Thoracic aorta (tissue), 2 donors: ENCODE measurements around the gene CAMK1. TPM values are rescaled to one million over a fixed set of nuclear protein-coding genes. Genes with fewer than 3 reads are reported as not detected.

Experiments used
- ATAC-seq: fragments of 150-250 bp; one replicate; pipeline ENCODE4 v1.8.0; 2017; ENCODE audit warnings: low read depth; ENCODE audit not compliant: insufficient number of reproducible peaks, low FRiP score
- DNase-seq: peaks from one replicate; pipeline ENCODE4 v3.0.0-alpha.2; 2020; ENCODE audit warnings: low spot score
- H3K27ac ChIP-seq, 2 donors: fragments of 200-600 bp; sonication (generic); 1 replicate in 1 of 2; 2 replicates in 1 of 2; pipeline ENCODE4 v1.5.1; 2016; ENCODE audit warnings: mild to moderate bottlenecking in 2 of 2, moderate library complexity in 2 of 2
- H3K27me3 ChIP-seq: fragments of 200-600 bp; sonication (generic); replicated peaks from 2 replicates; pipeline ENCODE4 v1.6.0; 2016; ENCODE audit warnings: mild to moderate bottlenecking; ENCODE audit not compliant: insufficient read depth
- H3K36me3 ChIP-seq: fragments of 200-600 bp; sonication (generic); one replicate; pipeline ENCODE4 v1.5.1; 2016
- H3K4me1 ChIP-seq, 2 donors: fragments of 200-600 bp; sonication (generic); 1 replicate in 1 of 2; 2 replicates in 1 of 2; pipeline versions ENCODE4 v1.5.1 to v1.6.0; 2016; ENCODE audit warnings: low read depth in 2 of 2, mild to moderate bottlenecking in 1 of 2; ENCODE audit not compliant: control insufficient read depth in 1 of 2
- H3K4me3 ChIP-seq: fragments of 200-600 bp; sonication (generic); 2 replicates; pipeline ENCODE4 v1.5.1; 2016; ENCODE audit warnings: mild to moderate bottlenecking
- H3K9me3 ChIP-seq: fragments of 200-600 bp; sonication (generic); 2 replicates; pipeline ENCODE4 v1.5.1; 2016
- total RNA-seq, 2 donors: library from RNA; depleted of rRNA; stranded (reverse); fragments of >200 nt; gene quantifications; one replicate each; pipeline versions ENCODE4 v1.1.0 to v1.2.3, GENCODE V29; 2016
- TF ChIP-seq, protein P1 (sequence below): fragments of 200-600 bp; sonication (generic); IDR thresholded peaks from one replicate; pipeline ENCODE4 v1.5.1; 2019; ENCODE audit warnings: antibody characterized with exemption

The CAMK1 gene
- total RNA-seq, 2 donors from 2014 or later: 50.9 to 69.7 TPM

DNA sequence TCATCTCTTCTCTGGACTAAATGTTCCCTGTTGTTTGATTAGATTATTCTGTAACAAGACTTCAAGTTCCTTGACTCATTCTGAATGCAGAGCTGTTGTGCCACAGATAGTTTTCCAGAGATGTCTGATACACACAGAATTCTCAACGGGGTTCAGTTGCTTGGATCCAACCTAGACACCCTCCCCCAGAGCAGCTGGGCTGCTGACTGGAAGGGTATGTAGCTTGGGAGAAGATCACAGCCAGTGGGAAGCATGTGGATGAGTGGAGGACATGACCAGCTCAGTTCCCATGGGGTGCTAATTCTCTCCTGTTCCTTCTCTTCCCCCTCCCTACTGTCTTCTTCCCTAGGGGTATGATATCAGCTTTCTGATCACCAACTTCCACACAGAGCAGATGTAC, 33.7 kb upstream of the CAMK1 start:
- TF ChIP-seq, protein P1, sequence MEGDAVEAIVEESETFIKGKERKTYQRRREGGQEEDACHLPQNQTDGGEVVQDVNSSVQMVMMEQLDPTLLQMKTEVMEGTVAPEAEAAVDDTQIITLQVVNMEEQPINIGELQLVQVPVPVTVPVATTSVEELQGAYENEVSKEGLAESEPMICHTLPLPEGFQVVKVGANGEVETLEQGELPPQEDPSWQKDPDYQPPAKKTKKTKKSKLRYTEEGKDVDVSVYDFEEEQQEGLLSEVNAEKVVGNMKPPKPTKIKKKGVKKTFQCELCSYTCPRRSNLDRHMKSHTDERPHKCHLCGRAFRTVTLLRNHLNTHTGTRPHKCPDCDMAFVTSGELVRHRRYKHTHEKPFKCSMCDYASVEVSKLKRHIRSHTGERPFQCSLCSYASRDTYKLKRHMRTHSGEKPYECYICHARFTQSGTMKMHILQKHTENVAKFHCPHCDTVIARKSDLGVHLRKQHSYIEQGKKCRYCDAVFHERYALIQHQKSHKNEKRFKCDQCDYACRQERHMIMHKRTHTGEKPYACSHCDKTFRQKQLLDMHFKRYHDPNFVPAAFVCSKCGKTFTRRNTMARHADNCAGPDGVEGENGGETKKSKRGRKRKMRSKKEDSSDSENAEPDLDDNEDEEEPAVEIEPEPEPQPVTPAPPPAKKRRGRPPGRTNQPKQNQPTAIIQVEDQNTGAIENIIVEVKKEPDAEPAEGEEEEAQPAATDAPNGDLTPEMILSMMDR: no peak
- no peaks in the 10 kb centered on the region for H3K4me1 ChIP-seq
- no peak overlapping the region for H3K4me3 ChIP-seq
- H3K27ac ChIP-seq: no peak overlapping the region
- H3K36me3 ChIP-seq: peaks cover 62% of the 10 kb centered on the region
- H3K27me3 ChIP-seq: no peaks in the 10 kb centered on the region
- DNase-seq (no peak), ATAC-seq (no peak)
- H3K9me3 ChIP-seq: no peaks in the 10 kb centered on the region

DNA sequence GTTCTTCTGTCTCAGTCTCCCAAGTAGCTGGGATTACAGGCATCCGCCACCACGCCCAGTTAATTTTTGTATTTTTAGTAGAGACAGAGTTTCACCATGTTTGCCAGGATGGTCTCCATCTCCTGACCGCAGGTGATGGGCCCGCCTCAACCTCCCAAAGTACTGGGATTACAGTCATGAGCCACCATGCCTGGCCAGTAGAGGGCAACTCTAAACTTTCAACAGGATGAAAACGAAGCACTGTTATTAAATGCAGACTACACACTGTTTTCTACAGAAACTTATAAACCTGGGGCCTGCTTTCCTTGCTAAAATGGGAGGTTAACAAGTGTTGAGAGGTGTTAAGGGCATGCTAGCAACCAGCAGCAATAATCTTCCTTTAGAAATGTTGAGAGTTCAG, 30.8 kb upstream of the CAMK1 start:
- DNase-seq: no peak
- TF ChIP-seq, protein P1: no peak
- no peak overlapping the region for H3K4me3 ChIP-seq
- ATAC-seq: no peak
- H3K9me3 ChIP-seq: no peaks in the 10 kb centered on the region
- H3K27me3 ChIP-seq: no peaks in the 10 kb centered on the region
- peaks cover 0 to 3% of the 10 kb centered on the region in 2 donors for H3K4me1 ChIP-seq
- peaks cover 75% of the 10 kb centered on the region for H3K36me3 ChIP-seq
- H3K27ac ChIP-seq: no peak overlapping the region

DNA sequence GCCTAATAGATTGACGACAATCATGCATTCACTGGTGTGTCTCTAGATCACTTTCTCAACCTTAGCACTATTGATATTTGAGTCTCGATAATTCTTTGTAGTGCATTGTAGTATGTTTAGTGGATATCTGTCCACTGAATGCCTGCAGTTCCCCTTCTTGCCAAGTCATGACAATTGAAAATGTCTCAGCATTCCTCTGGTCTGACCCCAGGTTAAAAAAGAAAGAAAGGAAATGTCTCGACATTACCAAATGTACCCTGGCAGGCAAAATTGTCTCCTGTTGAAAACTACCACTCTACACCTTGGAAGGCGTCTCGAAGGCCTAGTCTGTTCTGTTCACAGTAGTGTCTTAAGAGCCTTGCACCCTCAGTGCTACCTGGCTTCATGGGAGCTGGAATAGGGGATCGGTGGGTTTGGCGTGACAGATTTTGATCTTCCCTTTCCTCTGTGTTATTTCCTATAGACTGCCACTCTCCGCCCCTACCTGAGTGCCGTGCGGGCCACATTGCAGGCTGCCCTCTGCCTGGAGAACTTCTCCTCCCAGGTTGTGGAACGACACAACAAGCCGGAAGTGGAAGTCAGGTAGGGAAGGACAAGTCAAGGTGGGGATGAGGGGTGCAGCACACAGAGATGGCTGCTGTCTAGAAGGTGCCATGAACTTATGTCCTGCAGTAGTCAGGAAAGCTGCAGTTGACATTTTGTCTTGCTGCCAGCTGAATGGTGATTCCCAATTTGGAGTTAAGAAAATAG, 27.6 kb upstream of the CAMK1 start:
- DNase-seq: no peak
- Histone ChIP-seq H3K36me3 (peaks cover 45% of the 10 kb centered on the region), H3K9me3 (no peaks in the 10 kb centered on the region), H3K4me1 (peaks cover 6 to 24% of the 10 kb centered on the region in 2 donors), H3K27me3 (no peaks in the 10 kb centered on the region), H3K27ac (no peak overlapping the region), H3K4me3 (no peak overlapping the region)
- TF ChIP-seq, protein P1: no peak
- ATAC-seq: no peak

DNA sequence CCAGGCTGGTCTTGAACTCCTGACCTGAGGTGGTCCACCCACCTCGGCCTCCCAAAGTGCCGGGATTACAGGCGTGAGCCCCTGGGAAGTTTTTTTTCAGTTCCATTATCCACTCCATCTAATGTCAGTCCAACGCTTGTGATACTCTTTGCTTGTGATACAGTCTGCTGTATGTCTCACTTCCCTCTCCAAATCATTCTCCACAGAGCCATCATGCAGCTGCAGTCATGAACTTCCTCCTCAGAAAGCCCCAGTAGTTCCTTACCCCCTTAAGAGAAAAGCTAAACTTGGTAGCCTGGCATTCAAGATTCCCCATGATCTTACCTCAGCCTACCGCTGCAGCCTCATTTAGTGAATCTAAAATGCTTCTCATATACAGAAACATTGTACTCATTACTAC, 25.5 kb upstream of the CAMK1 start:
- DNase-seq (no peak), ATAC-seq (no peak)
- no peaks in the 10 kb centered on the region for H3K27me3 ChIP-seq
- no peak overlapping the region for H3K27ac ChIP-seq
- H3K4me3 ChIP-seq: no peak overlapping the region
- H3K9me3 ChIP-seq: no peaks in the 10 kb centered on the region
- TF ChIP-seq, protein P1: no peak
- H3K4me1 ChIP-seq: peaks cover 17 to 40% of the 10 kb centered on the region in 2 donors
- peaks cover 31% of the 10 kb centered on the region for H3K36me3 ChIP-seq

DNA sequence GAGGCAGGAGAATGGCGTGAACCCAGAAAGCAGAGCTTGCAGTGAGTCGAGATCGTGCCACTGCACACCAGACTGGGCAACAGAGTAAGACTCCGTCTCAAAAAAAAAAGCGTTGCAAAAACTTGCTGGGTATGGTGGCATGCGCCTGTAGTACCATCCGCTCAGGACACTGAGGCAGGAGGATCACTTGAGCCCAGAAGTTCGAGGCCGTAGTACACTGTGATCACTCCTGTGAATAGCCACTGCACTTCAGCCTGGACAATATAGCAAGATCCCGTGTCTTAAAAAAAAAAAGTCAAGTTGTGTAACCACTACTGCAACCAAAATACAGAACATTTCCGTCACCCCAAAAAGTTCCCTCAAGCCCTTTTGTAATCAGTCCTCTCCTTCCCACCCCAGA, 24.7 kb upstream of the CAMK1 start:
- TF ChIP-seq, protein P1: no peak
- H3K27me3 ChIP-seq: no peaks in the 10 kb centered on the region
- H3K4me3 ChIP-seq: peak overlapping the region; percentile 99
- DNase-seq (no peak), ATAC-seq (no peak)
- H3K36me3 ChIP-seq: peaks cover 27% of the 10 kb centered on the region
- H3K27ac ChIP-seq: no peak overlapping the region
- H3K9me3 ChIP-seq: no peaks in the 10 kb centered on the region
- H3K4me1 ChIP-seq: peaks cover 17 to 40% of the 10 kb centered on the region in 2 donors
